ENCODE measurements around the gene ESR1. TPM values are rescaled to one million over a fixed set of nuclear protein-coding genes. Genes with fewer than 3 reads are reported as not detected.
"Not testable (repeated sequence)": the region's sequence is repeated elsewhere in the genome, so short reads cannot be mapped to it uniquely, and the experiment has no call there.

Gene ESR1
- polyA plus RNA-seq, 1 donor (not counting 4 experiments of a cell fraction or from before 2014, with no cell fraction given) = 0.22 TPM

GRCh38 chr6:151885234-151885633 is 77.8 kb downstream of the ESR1 start:
- DNase-seq (ENCODE audit: low read depth, low spot score) = no peak
- Histone ChIP-seq H3K4me3 (ENCODE audit: control insufficient read depth in 2 of 3, extremely low read depth in 1 of 3, insufficient read depth in 2 of 3, low read depth in 1 of 3, low read length in 3 of 3) (no peak overlapping the region), H3K4me1 (ENCODE audit: control insufficient read depth, extremely low read depth, insufficient read depth, low read length) (no peaks in the 10 kb centered on the region), H3K9me3 (ENCODE audit: control insufficient read depth, low read depth, low read length) (no peaks in the 10 kb centered on the region), H3K9ac (ENCODE audit: control insufficient read depth, extremely low read depth, insufficient read depth, low read length) (no peak overlapping the region), H4K20me1 (ENCODE audit: control insufficient read depth, extremely low read depth, insufficient read depth, low read length) (no peaks in the 10 kb centered on the region), H3K9me1 (ENCODE audit: control insufficient read depth, extremely low read depth, insufficient read depth, low read length) (no peaks in the 10 kb centered on the region), H3K27ac (ENCODE audit: control insufficient read depth, insufficient read depth, low read length) (no peak overlapping the region), H3K27me3 (ENCODE audit: control insufficient read depth, extremely low read depth, insufficient read depth, low read length) (no peaks in the 10 kb centered on the region), H3K36me3 (ENCODE audit: control insufficient read depth in 2 of 2, extremely low read depth in 1 of 2, insufficient read depth in 2 of 2, low read length in 2 of 2) (no peaks in the 10 kb centered on the region), H2AFZ (ENCODE audit: control insufficient read depth, low read length) (no peak overlapping the region), H3K79me2 (ENCODE audit: control insufficient read depth, insufficient read depth, low read length) (no peaks in the 10 kb centered on the region), H3K4me2 (ENCODE audit: control insufficient read depth, extremely low read depth, insufficient read depth, low read depth, low read length) (no peak overlapping the region)
- dilution Hi-C loops (cut with MboI; ENCODE audit: extremely low pct_ligation_motif_present, low sequenced_read_pairs) = no loop called here
- FAIRE-seq = no peak
- TF ChIP-seq EZH2 (IDR thresholded peaks at IDR 0.05; ENCODE audit: low read length) (no peak), CTCF (optimal IDR thresholded peaks at IDR 0.05 in 1 of 3, IDR thresholded peaks at IDR 0.05 in 1 of 3, conservative IDR thresholded peaks at IDR 0.05 in 1 of 3; ENCODE audit: extremely low read depth in 1 of 3, insufficient read depth in 2 of 3, low read length in 3 of 3) (no peak)

- Histone ChIP-seq H3K36me3 (ENCODE audit: control insufficient read depth in 2 of 2, extremely low read depth in 1 of 2, insufficient read depth in 2 of 2, low read length in 2 of 2) (no peaks in the 10 kb centered on the region), H3K9me3 (ENCODE audit: control insufficient read depth, low read depth, low read length) (no peaks in the 10 kb centered on the region), H3K9ac (ENCODE audit: control insufficient read depth, extremely low read depth, insufficient read depth, low read length) (no peak overlapping the region), H3K4me2 (ENCODE audit: control insufficient read depth, extremely low read depth, insufficient read depth, low read depth, low read length) (no peak overlapping the region), H3K4me1 (ENCODE audit: control insufficient read depth, extremely low read depth, insufficient read depth, low read length) (no peaks in the 10 kb centered on the region), H3K4me3 (ENCODE audit: control insufficient read depth in 2 of 3, extremely low read depth in 1 of 3, insufficient read depth in 2 of 3, low read depth in 1 of 3, low read length in 3 of 3) (no peak overlapping the region), H3K9me1 (ENCODE audit: control insufficient read depth, extremely low read depth, insufficient read depth, low read length) (no peaks in the 10 kb centered on the region), H4K20me1 (ENCODE audit: control insufficient read depth, extremely low read depth, insufficient read depth, low read length) (no peaks in the 10 kb centered on the region), H2AFZ (ENCODE audit: control insufficient read depth, low read length) (no peak overlapping the region), H3K27ac (ENCODE audit: control insufficient read depth, insufficient read depth, low read length) (no peak overlapping the region), H3K27me3 (ENCODE audit: control insufficient read depth, extremely low read depth, insufficient read depth, low read length) (no peaks in the 10 kb centered on the region), H3K79me2 (ENCODE audit: control insufficient read depth, insufficient read depth, low read length) (no peaks in the 10 kb centered on the region)
- no peak for TF ChIP-seq EZH2 (IDR thresholded peaks at IDR 0.05; ENCODE audit: low read length)
- no peak for TF ChIP-seq CTCF (optimal IDR thresholded peaks at IDR 0.05 in 1 of 3, IDR thresholded peaks at IDR 0.05 in 1 of 3, conservative IDR thresholded peaks at IDR 0.05 in 1 of 3; ENCODE audit: extremely low read depth in 1 of 3, insufficient read depth in 2 of 3, low read length in 3 of 3)
- no peak for FAIRE-seq
- dilution Hi-C loops (cut with MboI; ENCODE audit: extremely low pct_ligation_motif_present, low sequenced_read_pairs) = no loop called here
- DNase-seq (ENCODE audit: low read depth, low spot score) = no peak
These were observed 84.0 kb downstream of the ESR1 start for GRCh38 chr6:151891524-151891923.

GRCh38 chr6:151894426-151894825 is 86.9 kb downstream of the ESR1 start:
- dilution Hi-C loops (cut with MboI; ENCODE audit: extremely low pct_ligation_motif_present, low sequenced_read_pairs); H3K79me2 ChIP-seq (ENCODE audit: control insufficient read depth, insufficient read depth, low read length); H3K9me3 ChIP-seq (ENCODE audit: control insufficient read depth, low read depth, low read length); DNase-seq (ENCODE audit: low read depth, low spot score); H3K4me1 ChIP-seq (ENCODE audit: control insufficient read depth, extremely low read depth, insufficient read depth, low read length); H4K20me1 ChIP-seq (ENCODE audit: control insufficient read depth, extremely low read depth, insufficient read depth, low read length); H3K4me2 ChIP-seq (ENCODE audit: control insufficient read depth, extremely low read depth, insufficient read depth, low read depth, low read length); H3K9ac ChIP-seq (ENCODE audit: control insufficient read depth, extremely low read depth, insufficient read depth, low read length); H3K36me3 ChIP-seq (ENCODE audit: control insufficient read depth in 2 of 2, extremely low read depth in 1 of 2, insufficient read depth in 2 of 2, low read length in 2 of 2); H3K27me3 ChIP-seq (ENCODE audit: control insufficient read depth, extremely low read depth, insufficient read depth, low read length); H3K4me3 ChIP-seq (ENCODE audit: control insufficient read depth in 2 of 3, extremely low read depth in 1 of 3, insufficient read depth in 2 of 3, low read depth in 1 of 3, low read length in 3 of 3); H3K27ac ChIP-seq (ENCODE audit: control insufficient read depth, insufficient read depth, low read length); H3K9me1 ChIP-seq (ENCODE audit: control insufficient read depth, extremely low read depth, insufficient read depth, low read length); FAIRE-seq; H2AFZ ChIP-seq (ENCODE audit: control insufficient read depth, low read length): not testable (repeated sequence)

GRCh38 chr6:151899221-151899620 is 91.7 kb downstream of the ESR1 start:
- H3K27ac ChIP-seq (ENCODE audit: control insufficient read depth, insufficient read depth, low read length); H3K4me3 ChIP-seq (ENCODE audit: control insufficient read depth in 2 of 3, extremely low read depth in 1 of 3, insufficient read depth in 2 of 3, low read depth in 1 of 3, low read length in 3 of 3); DNase-seq (ENCODE audit: low read depth, low spot score); H3K4me2 ChIP-seq (ENCODE audit: control insufficient read depth, extremely low read depth, insufficient read depth, low read depth, low read length); H3K9me1 ChIP-seq (ENCODE audit: control insufficient read depth, extremely low read depth, insufficient read depth, low read length); H3K27me3 ChIP-seq (ENCODE audit: control insufficient read depth, extremely low read depth, insufficient read depth, low read length); H3K9me3 ChIP-seq (ENCODE audit: control insufficient read depth, low read depth, low read length); H2AFZ ChIP-seq (ENCODE audit: control insufficient read depth, low read length); H3K9ac ChIP-seq (ENCODE audit: control insufficient read depth, extremely low read depth, insufficient read depth, low read length); dilution Hi-C loops (cut with MboI; ENCODE audit: extremely low pct_ligation_motif_present, low sequenced_read_pairs); H3K79me2 ChIP-seq (ENCODE audit: control insufficient read depth, insufficient read depth, low read length); H3K4me1 ChIP-seq (ENCODE audit: control insufficient read depth, extremely low read depth, insufficient read depth, low read length); H3K36me3 ChIP-seq (ENCODE audit: control insufficient read depth in 2 of 2, extremely low read depth in 1 of 2, insufficient read depth in 2 of 2, low read length in 2 of 2); FAIRE-seq; H4K20me1 ChIP-seq (ENCODE audit: control insufficient read depth, extremely low read depth, insufficient read depth, low read length): not testable (repeated sequence)

Data from keratinocyte (primary cell).